ENCODE measurements around the gene TMEM217. TPM values are rescaled to one million over a fixed set of nuclear protein-coding genes. Genes with fewer than 3 reads are reported as not detected.

TMEM217 gene
- total RNA-seq, 1 donor from 2014 or later: 1.4 TPM

- Mint-ChIP-seq H3K27me3 (no peaks in the 10 kb centered on the region), H3K36me3 (ENCODE audit: insufficient read depth) (no peaks in the 10 kb centered on the region), H3K27ac (no peak overlapping the region), H3K4me1 (ENCODE audit: low read depth) (peaks cover 8% of the 10 kb centered on the region), H3K4me3 (ENCODE audit: low read depth) (no peak overlapping the region), H3K9me3 (ENCODE audit: low read depth) (no peaks in the 10 kb centered on the region)
- DNase-seq (ENCODE audit: low spot score, unreplicated experiment): no peak
- TF ChIP-seq, protein P1, sequence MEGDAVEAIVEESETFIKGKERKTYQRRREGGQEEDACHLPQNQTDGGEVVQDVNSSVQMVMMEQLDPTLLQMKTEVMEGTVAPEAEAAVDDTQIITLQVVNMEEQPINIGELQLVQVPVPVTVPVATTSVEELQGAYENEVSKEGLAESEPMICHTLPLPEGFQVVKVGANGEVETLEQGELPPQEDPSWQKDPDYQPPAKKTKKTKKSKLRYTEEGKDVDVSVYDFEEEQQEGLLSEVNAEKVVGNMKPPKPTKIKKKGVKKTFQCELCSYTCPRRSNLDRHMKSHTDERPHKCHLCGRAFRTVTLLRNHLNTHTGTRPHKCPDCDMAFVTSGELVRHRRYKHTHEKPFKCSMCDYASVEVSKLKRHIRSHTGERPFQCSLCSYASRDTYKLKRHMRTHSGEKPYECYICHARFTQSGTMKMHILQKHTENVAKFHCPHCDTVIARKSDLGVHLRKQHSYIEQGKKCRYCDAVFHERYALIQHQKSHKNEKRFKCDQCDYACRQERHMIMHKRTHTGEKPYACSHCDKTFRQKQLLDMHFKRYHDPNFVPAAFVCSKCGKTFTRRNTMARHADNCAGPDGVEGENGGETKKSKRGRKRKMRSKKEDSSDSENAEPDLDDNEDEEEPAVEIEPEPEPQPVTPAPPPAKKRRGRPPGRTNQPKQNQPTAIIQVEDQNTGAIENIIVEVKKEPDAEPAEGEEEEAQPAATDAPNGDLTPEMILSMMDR (IDR thresholded peaks at IDR 0.05; ENCODE audit: unreplicated experiment): no peak
Measured at GRCh38 chr6:37233541-37233940, 24.4 kb downstream of the TMEM217 start.

GRCh38 chr6:37232430-37233017, 25.4 kb downstream of the TMEM217 start:
- no peaks in the 10 kb centered on the region for H3K9me3 Mint-ChIP-seq (ENCODE audit: low read depth)
- H3K4me3 Mint-ChIP-seq (ENCODE audit: low read depth): no peak overlapping the region
- no peak overlapping the region for H3K27ac Mint-ChIP-seq
- peaks cover 8% of the 10 kb centered on the region for H3K4me1 Mint-ChIP-seq (ENCODE audit: low read depth)
- no peaks in the 10 kb centered on the region for H3K36me3 Mint-ChIP-seq (ENCODE audit: insufficient read depth)
- no peak for DNase-seq (ENCODE audit: low spot score, unreplicated experiment)
- no peaks in the 10 kb centered on the region for H3K27me3 Mint-ChIP-seq
- TF ChIP-seq, protein P1 (IDR thresholded peaks at IDR 0.05; ENCODE audit: unreplicated experiment): no peak

- Mint-ChIP-seq H3K27ac (no peak overlapping the region), H3K36me3 (ENCODE audit: insufficient read depth) (no peaks in the 10 kb centered on the region), H3K27me3 (no peaks in the 10 kb centered on the region), H3K9me3 (ENCODE audit: low read depth) (no peaks in the 10 kb centered on the region), H3K4me1 (ENCODE audit: low read depth) (peaks cover 8% of the 10 kb centered on the region), H3K4me3 (ENCODE audit: low read depth) (no peak overlapping the region)
- TF ChIP-seq, protein P1 (IDR thresholded peaks at IDR 0.05; ENCODE audit: unreplicated experiment): no peak
- DNase-seq (ENCODE audit: low spot score, unreplicated experiment): no peak
Measured at GRCh38 chr6:37230104-37230503, 27.8 kb downstream of the TMEM217 start.

GRCh38 chr6:37225350-37226169, 32.4 kb downstream of the TMEM217 start:
- H3K27ac Mint-ChIP-seq: no peak overlapping the region
- no peaks in the 10 kb centered on the region for H3K9me3 Mint-ChIP-seq (ENCODE audit: low read depth)
- TF ChIP-seq, protein P1 (IDR thresholded peaks at IDR 0.05; ENCODE audit: unreplicated experiment): no peak
- no peaks in the 10 kb centered on the region for H3K36me3 Mint-ChIP-seq (ENCODE audit: insufficient read depth)
- no peak overlapping the region for H3K4me3 Mint-ChIP-seq (ENCODE audit: low read depth)
- DNase-seq (ENCODE audit: low spot score, unreplicated experiment): no peak
- H3K27me3 Mint-ChIP-seq: no peaks in the 10 kb centered on the region
- peaks cover 11% of the 10 kb centered on the region for H3K4me1 Mint-ChIP-seq (ENCODE audit: low read depth)

DNA sequence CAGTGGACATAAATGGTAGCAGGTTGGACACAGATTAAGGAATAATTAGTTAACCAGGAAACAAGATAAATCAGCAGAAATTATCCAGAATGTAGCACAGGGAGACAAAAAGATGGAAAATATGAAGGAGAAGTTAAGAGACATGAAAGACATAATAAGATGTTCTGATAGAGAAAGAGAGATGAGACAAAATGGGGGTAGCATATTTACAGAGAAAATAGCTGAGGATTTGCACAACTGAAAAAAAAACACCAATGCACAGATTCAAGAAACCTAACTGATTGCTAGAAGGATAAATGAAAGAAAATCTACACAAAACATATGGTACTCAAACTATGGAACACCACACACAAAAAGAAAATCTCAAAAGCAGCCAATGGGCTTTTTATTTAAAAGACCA, 35.0 kb downstream of the TMEM217 start:
- H3K27me3 Mint-ChIP-seq: no peaks in the 10 kb centered on the region

More for the DNA sequence above, 35.0 kb downstream of the TMEM217 start:
- H3K9me3 Mint-ChIP-seq (ENCODE audit: low read depth): no peaks in the 10 kb centered on the region
- TF ChIP-seq, protein P1 (IDR thresholded peaks at IDR 0.05; ENCODE audit: unreplicated experiment): no peak
- no peak for DNase-seq (ENCODE audit: low spot score, unreplicated experiment)
- peak overlapping the region; percentile 81 for H3K27ac Mint-ChIP-seq
- H3K36me3 Mint-ChIP-seq (ENCODE audit: insufficient read depth): no peaks in the 10 kb centered on the region
- peaks cover 9% of the 10 kb centered on the region for H3K4me1 Mint-ChIP-seq (ENCODE audit: low read depth)
- peak overlapping the region; percentile 91 for H3K4me3 Mint-ChIP-seq (ENCODE audit: low read depth)
